PFSK-1 (cell line): ENCODE data around the gene GRIK3.

ENCODE experiments used
- FOXP2 ChIP-seq: optimal IDR thresholded peaks from 2 replicates; pipeline ENCODE3; 2011; ENCODE audit warnings: borderline replicate concordance, control low read depth, inconsistent platforms; ENCODE audit not compliant: insufficient read depth; ENCODE audit errors: extremely low read length, extremely low read depth
- POLR2AphosphoS5 ChIP-seq: IDR thresholded peaks from 2 replicates; pipeline ENCODE4 v1.6.1; 2012; ENCODE audit warnings: low read depth, mild to moderate bottlenecking, control low read depth, low read length, moderate library complexity
- SIN3A ChIP-seq: IDR thresholded peaks from 2 replicates; pipeline ENCODE4 v1.6.1; 2012; ENCODE audit warnings: mild to moderate bottlenecking, low read length, moderate library complexity, borderline replicate concordance; ENCODE audit not compliant: insufficient read depth
- TAF1 ChIP-seq: IDR thresholded peaks from 2 replicates; pipeline ENCODE4 v1.6.1; 2012; ENCODE audit warnings: low read length, control low read depth, borderline replicate concordance; ENCODE audit not compliant: insufficient read depth
- TF ChIP-seq, protein P1 (sequence below), 2 experiments: IDR thresholded peaks; 2 replicates each; pipeline versions ENCODE4 v1.6.1 to v1.8.0; 2011 to 2012; ENCODE audit warnings: low read depth in 2 of 2, low read length in 2 of 2, control low read depth in 1 of 2, inconsistent platforms in 1 of 2, mild to moderate bottlenecking in 1 of 2, moderate library complexity in 1 of 2; ENCODE audit not compliant: insufficient read depth in 1 of 2

Gene GRIK3

DNA sequence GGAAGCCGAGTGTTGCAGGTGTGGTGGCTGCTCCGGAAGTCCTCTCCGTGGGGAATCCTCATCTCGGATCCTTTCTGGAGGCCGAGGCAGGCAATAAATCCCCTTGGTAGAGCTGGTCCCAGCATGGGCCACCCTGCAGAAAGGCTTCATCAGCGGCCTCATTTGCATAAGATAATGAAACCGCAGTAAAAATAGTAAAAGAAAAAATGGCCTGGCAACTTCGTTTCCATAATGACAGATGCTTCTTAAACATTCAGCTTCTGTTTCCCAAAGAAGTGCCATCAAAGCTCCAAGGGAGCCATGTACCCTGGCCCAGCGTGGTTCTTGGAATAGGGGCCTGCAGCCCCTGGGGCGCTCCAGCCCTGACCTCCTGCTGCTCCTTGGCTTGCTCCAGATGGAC is 244.1 kb downstream of the GRIK3 start:
- TF ChIP-seq POLR2AphosphoS5 (no peak), FOXP2 (no peak), TAF1 (no peak)

DNA sequence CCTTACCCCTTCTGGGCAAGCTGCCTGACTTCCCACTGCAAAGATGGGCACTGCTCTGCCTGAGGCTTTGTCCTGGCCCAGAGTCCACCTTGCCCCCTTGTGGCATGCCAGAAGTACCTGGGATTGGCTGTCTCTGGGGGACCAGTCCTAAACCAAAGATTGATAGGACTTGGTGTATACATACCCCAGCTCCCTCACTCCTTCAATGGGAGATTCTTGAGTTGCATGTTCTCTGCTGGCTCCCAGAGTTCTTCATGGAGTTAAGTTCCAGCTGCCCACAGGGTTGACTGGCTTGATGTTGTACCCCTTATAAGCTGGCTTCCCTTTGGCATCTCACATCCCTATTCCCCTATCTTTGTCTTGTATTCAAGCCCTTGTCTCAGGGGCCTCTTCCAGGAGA is 244.8 kb downstream of the GRIK3 start:
- no peak for TF ChIP-seq POLR2AphosphoS5

DNA sequence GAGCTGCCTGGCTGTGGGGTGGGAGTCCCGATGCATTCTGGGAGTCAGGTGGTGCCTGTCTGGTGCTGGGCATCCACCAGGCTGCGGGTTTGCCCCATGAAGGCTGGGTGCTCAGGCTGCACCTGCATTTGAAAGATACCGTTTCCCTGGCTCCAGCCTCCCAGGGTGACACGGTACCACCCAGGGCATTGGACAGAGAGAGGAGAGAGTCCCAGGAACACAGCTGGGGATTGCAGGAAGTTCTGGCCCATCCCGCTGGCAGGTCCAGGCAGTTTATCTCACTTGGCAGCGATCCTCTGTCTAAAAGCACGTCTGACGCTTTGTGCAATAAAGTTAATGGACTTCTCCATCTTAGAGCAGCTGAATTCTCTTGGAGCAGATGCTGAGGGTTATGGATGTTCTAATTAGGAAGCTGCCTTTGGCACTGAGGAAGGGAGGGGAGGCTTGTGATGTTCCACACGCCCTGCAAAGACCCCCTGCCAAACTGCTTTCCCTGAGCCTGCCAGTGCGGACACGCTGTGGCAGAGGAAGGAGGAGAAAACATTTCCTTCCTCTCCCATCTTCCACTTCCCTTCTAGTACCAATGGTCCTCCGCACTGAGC is 246.9 kb downstream of the GRIK3 start:
- TF ChIP-seq TAF1: no peak
- no peak for TF ChIP-seq POLR2AphosphoS5
- no peak for TF ChIP-seq SIN3A
- TF ChIP-seq FOXP2: no peak
- TF ChIP-seq, protein P1, sequence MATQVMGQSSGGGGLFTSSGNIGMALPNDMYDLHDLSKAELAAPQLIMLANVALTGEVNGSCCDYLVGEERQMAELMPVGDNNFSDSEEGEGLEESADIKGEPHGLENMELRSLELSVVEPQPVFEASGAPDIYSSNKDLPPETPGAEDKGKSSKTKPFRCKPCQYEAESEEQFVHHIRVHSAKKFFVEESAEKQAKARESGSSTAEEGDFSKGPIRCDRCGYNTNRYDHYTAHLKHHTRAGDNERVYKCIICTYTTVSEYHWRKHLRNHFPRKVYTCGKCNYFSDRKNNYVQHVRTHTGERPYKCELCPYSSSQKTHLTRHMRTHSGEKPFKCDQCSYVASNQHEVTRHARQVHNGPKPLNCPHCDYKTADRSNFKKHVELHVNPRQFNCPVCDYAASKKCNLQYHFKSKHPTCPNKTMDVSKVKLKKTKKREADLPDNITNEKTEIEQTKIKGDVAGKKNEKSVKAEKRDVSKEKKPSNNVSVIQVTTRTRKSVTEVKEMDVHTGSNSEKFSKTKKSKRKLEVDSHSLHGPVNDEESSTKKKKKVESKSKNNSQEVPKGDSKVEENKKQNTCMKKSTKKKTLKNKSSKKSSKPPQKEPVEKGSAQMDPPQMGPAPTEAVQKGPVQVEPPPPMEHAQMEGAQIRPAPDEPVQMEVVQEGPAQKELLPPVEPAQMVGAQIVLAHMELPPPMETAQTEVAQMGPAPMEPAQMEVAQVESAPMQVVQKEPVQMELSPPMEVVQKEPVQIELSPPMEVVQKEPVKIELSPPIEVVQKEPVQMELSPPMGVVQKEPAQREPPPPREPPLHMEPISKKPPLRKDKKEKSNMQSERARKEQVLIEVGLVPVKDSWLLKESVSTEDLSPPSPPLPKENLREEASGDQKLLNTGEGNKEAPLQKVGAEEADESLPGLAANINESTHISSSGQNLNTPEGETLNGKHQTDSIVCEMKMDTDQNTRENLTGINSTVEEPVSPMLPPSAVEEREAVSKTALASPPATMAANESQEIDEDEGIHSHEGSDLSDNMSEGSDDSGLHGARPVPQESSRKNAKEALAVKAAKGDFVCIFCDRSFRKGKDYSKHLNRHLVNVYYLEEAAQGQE (IDR thresholded peaks at IDR 0.05; ENCODE audit: insufficient read depth in 1 of 2, low read depth in 2 of 2, low read length in 2 of 2): no peak

DNA sequence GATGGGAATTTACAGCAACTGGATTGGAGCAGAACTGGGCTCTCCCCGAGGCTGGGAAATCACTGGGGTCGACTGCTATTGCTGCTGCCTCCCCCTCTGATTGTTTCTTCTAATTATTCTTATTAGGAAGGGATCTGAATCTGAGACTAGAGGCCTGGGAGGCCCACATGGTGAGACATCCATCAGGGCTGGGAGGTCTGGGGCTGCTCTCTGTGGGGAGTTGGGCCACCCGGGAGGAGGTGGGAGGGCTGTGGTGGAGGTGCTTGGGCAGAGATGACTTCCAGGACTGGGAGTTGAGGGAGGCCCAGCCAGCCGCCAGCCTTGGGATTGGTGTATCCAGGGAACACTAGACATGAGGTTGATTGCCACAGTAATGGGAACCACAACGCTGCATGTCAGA is 247.9 kb downstream of the GRIK3 start:
- no peak for TF ChIP-seq SIN3A
- TF ChIP-seq TAF1: no peak
- TF ChIP-seq, protein P1 (IDR thresholded peaks at IDR 0.05; ENCODE audit: insufficient read depth in 1 of 2, low read depth in 2 of 2, low read length in 2 of 2): no peak
- TF ChIP-seq POLR2AphosphoS5: no peak
- TF ChIP-seq FOXP2: no peak

DNA sequence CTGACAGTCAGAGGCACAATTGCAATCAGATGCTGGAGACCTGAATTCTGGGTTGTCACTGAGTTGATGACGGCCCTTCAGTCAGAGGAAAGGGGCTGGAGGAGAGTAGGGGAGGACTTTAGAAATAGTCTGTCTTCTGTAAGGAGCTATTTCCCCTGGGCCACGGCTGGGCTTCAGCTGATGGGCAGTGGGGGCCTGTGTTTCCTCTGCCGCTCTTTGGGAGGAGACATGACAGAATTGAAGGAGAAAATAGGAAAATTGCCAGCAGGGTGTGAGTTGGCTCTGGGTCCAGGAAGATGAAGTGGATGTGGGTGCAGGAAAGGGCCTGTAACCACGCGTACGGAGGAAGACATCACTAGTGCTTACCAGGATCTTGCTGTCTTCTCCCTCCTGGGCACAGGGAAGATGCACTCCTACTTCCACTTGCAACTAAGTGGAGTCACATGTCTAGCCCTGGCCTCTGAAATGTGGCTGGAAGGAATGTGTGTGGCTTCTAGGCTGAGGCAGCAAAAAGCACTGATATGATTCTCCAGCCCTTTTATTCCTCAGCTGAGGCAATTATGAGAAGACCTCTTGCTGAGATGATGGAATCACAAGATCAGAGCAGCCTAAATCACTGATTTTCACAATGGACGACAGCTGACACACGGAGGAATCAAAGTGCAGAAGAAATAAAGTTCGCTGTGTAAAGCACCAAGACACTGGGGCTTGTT is 250.0 kb downstream of the GRIK3 start:
- TF ChIP-seq FOXP2 (no peak), TAF1 (no peak), POLR2AphosphoS5 (no peak), SIN3A (no peak)
- TF ChIP-seq, protein P1 (IDR thresholded peaks at IDR 0.05; ENCODE audit: insufficient read depth in 1 of 2, low read depth in 2 of 2, low read length in 2 of 2): no peak

DNA sequence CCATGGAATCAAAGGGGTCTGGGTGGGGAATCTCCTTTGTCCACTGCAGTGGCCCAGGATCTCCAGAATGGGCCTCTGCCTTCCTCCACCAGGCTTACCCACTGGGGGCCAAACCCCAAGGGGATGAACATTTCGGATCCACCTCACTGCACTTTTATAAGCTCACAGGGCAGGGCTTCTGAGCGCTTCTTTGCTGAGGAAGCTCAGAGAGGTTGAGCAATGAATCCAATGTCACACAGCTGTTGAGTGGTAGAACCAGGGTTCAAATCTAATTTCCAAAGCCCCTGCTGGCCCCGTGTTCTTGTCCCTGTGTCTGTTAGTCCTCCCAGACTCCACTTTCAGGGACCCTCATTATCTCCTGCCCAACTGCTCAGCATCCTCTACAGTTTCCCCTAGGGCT is 250.8 kb downstream of the GRIK3 start:
- TF ChIP-seq SIN3A (no peak), TAF1 (no peak), POLR2AphosphoS5 (no peak), FOXP2 (no peak)
- TF ChIP-seq, protein P1 (IDR thresholded peaks at IDR 0.05; ENCODE audit: insufficient read depth in 1 of 2, low read depth in 2 of 2, low read length in 2 of 2): no peak
